GM12873 (cell line): Measurements from ENCODE around the gene SPRN.

Experiments
- CTCF ChIP-seq: IDR thresholded peaks from 2 replicates; pipeline ENCODE4 v1.5.1; 2012; ENCODE audit warnings: low read depth, mild to moderate bottlenecking, moderate library complexity, low read length, control low read depth; ENCODE audit not compliant: insufficient read depth; ENCODE audit errors: missing control alignments

The SPRN gene

DNA sequence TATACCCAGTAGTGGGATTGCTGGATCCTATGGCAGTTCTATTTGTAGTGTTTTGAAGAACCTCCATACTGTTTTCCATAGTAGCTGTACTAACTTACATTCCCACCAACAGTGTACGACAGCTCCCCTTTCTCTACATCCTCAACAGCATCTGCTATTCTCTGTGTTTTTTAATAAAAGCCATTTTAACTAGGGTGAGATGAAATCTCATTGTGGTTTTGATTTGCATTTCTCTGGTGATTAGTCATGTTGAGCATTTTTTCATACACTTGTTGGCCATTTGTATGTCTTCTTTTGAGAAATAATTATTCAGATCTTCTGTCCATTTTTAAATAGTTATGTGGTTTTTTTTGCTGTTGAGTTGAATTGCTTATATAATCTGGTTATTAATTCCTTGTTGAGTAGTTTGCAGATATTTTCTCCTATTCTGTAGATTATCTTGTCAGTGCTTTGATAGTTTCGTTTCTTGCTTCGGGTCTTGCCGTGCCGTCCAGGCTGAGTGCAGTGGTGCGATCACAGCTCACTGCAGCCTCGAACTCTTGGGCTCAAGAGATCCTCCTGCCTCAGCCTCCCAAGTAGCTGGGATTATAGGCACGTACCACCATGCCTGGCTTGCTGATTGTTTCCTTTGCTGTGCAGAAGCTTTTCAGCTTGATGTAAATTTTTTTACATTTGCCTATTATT lies 18.4 kb downstream of the SPRN start:
- no peak for TF ChIP-seq CTCF

DNA sequence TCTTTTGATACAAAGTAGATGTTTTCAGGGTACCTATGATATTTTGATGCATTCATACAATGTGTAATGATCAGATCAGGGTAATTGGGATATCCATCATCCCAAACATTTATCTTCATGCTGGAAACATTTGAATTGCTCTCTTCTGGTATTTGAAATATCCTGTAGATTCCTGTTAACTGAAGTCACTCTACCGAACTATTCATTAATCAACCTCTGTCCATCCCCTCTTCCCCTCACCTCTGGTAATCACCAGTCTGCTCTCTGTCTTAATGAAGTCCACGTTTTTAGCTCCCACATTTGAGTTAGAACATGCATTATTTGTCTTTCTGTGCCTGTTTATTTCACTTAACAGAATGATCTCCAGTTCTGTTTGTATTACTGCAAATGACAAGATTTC lies 19.2 kb downstream of the SPRN start:
- TF ChIP-seq CTCF = no peak

- TF ChIP-seq CTCF = no peak
Observed at GRCh38 chr10:133403784-133404183, 20.6 kb downstream of the SPRN start.

- TF ChIP-seq CTCF = no peak
Observed at GRCh38 chr10:133403359-133403758, 21.1 kb downstream of the SPRN start.

- no peak for TF ChIP-seq CTCF
Observed at GRCh38 chr10:133401981-133402725, 22.3 kb downstream of the SPRN start.

GRCh38 chr10:133401500-133401899 lies 22.9 kb downstream of the SPRN start:
- no peak for TF ChIP-seq CTCF

- TF ChIP-seq CTCF = no peak
Observed at GRCh38 chr10:133400624-133401424, 23.6 kb downstream of the SPRN start.
